ENCODE measurements around the gene MYOZ2.

The MYOZ2 gene

DNA sequence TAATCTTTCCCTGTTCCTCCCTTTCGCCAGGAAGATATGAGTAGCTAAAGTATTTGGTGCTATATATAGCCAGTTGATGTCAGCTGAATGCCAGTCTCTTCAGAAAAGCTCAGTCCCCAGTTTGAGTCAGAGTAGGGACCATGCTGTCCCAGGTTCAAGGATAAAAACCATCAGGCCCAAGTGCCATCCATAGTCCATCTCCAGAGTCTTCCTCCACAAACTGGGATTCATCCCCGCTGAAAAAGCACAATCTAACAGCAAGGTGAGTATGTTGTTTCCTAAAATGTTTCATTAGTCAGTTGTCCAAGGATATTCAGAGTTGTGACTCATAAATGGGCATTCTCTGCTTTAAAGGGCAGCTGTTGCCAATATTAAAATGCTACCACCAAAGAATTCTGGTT is at the start of gene MYOZ2:
TSS of gene MYOZ2 (plus strand) at position 112 of the 401 bp plus-strand sequence. CDS start 694 bp downstream, outside the sequence.
- no peak for DNase-seq

DNA sequence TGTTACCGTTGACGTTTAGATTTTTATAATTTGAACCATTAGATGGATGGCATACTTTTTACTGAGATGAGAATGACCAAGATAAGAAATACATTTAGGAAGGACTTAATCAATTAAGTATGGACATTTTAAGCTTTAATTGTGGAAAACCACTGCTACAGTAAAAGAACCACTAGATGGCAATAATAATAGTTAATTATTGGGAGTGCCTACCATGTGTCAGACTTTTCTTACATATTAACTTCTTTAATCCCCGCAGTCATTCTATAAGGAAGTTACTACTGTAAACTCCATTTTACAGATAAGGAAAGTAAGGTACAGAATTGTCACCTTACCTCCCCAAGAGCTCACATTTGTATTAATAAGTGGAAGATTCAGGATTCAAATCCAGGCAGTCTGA is 48.5 kb upstream of the MYOZ2 start:
- DNase-seq, result no peak

DNA sequence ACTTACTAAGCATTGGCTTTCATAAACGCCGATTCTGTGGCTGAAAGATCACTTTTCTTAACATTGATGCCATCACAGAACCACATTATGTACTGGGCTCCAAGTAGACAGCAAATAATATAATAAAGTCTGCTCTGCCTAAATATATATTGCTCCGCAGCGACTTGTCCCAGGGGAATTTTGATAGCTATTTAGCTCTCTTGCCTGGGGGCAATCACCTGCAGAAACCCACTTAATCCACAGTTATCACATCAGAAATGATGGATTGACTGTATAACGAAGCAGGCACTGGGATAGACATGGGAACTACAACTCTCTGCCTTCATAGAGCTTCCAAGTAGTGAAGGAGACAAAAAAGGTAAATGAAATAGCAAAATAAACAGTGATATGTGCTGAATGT is 48.0 kb upstream of the MYOZ2 start:
- no peak for DNase-seq

DNA sequence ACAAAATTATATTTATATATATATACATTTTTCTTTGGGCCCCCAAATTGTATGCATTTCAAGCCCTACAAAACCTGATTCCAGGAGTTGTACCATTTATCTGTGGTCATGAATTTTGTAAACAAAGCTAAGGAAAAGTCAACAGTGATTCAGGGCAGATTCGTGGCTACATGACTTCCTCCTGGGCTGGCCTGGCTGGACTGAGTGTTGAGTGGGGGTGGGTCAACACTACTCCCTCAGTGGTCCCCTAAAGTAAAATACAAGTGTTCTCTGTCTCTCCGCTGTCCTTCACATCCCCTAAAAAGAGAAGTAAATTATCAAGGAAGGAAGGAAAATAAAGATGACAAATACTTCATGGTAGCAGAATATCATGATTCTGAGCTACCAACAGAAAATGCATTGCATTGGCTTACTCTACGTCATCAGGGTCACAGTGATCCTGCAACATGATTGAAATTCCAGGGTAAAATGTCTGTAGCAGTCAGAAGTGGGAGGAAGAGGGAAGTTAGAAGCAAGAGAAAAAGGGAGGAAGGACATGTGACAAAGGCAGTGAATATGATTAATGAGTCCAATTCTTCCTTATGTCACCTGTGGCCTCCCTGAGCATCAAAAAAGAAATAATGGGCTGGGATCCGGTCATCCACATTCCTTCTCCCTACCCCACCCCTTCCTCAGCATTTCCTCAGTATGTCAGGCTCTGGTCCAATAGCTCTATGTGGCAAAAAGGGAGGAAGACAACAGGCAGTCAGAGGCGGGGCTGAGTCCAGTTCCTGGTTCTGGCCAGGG is 42.4 kb upstream of the MYOZ2 start:
- no peak for DNase-seq

DNA sequence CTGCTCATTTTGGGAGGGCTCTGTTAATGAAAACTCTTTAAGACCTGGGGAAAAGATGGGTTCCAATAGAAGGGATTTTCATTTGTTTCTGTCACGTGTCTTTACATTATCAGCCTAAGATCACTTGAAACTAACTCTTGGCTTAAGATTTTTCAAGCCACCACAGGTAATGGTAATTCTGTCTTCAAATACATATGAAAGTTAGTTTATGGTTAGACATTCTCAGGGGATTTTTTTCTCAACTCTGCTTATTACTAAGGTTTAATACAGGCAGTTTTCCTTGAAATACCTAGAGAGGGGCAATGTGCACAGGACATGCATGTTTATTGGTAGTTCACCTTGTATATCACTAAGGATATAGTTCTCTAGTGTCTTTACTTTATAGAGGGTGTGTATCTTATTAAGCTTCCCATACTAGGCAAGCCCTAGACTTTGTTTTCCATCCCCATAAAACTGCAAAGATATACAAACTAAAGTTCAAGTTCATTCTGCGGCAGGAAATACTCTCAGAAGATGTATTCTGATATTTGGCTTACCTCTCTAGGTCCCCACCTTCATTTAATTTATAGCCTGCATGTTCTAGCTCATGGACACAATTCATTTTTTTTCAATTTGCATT is 38.2 kb upstream of the MYOZ2 start:
- DNase-seq, result no peak

DNA sequence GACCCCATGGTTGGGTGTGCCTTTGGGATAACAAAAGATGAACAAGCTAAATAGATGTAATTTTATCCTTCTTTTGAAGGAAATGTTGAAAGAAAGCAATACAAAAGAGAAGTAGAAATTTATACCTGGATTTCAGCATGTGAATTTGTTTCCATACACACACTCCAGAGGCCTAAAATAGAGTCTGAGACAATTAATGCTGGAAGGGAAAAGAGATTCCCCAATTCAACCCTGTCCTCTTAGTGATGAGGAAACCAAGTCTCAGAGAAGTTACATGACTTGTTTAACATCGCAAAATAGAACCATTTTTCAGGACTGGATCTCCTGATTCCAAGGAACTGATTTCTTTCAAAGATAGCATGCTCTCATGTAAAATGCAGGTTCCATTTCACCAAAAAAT is 37.3 kb upstream of the MYOZ2 start:
- DNase-seq, result no peak

DNA sequence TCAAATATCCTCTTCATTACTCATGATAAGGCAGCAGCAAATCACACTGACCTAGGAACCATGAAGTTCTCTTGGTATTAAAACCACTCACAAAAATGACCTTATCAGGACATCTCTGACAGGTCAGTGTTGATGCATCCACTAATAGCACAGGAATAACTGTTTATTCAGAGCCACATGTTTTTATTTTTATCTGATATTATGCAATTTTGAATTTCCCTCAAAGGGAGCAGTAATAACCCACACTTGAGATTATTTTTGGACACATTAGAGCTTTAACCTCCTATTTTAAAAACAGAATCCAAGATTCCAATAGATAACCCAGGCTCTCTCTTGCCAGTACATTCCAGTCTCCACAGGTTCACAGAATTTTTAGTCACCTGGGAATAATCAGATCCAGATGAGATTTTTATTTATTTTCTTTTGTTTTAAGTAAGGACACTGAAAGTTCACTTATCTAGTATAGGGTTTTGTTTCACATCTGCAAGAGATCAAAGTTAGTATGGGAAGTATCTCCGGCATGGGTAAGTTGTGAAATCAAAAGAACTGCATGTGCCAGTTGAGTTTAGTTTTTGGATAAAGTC is 36.3 kb upstream of the MYOZ2 start:
- DNase-seq, result no peak

DNA sequence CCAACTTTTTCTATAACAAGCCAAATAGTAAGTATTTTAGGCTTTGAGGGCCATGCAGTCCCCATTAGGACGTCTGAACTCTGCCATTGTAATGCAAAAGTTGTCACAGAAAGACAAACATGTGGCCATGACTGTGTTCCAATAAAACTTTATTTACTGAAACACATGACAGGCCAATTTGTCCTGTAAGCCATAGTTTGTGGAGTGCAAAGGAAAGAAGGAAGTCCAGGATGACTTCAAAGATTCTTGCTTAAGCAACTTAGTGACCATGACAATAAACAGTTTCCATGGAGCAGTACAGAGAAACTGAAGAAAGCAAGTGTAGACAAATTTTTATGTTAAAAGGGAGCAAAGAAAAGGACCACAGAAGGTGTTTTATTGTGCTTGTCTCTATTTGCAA is 35.0 kb upstream of the MYOZ2 start:
- no peak for DNase-seq

DNA sequence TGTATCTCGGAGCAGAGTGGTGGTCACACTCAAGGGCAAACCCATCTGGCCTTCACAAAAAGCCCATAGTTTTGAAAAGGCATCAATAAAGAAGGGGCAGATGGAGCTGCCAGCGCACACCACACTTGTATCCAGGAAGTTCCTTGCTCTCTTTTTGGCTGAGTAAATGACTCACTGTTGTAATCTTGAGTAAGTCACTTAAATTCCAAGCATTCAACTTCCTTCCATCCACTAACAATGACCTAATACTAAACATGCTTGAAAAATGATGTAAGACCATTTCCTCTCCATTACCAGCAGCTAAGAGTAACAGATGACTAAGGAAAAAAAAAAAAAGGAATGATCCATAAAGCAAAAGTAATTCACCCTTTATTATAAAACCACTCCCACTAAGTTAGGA is 32.4 kb upstream of the MYOZ2 start:
- DNase-seq, result no peak

DNA sequence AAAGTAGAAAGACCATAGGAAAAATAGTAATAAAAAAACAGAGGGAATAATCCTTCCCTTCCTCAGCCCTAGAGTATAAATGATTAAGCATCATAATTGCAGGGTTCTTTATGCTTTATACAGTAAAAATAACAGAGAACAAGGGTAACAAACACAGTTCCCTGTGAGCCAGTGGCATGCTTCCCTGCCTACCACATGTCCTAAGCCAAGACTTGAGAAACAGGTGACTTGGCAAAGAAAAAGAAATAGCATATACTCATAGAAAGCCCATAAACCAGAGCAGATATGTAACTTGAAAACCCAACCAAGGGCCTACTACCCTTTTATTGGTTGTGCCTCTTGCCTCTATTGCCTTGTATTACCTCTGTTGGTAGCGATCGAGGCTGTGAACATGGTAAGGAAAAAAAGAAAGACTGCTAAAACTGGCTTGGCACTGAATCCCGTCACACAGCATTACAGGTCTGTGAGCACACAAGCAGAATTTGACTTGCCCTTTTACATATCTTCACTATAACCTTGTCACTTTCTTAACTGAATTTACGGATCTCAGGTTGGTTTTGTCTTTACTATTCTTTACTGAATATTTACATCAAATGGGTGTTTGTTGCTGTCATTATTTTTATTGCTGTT is 30.9 kb upstream of the MYOZ2 start:
- DNase-seq, result no peak

DNA sequence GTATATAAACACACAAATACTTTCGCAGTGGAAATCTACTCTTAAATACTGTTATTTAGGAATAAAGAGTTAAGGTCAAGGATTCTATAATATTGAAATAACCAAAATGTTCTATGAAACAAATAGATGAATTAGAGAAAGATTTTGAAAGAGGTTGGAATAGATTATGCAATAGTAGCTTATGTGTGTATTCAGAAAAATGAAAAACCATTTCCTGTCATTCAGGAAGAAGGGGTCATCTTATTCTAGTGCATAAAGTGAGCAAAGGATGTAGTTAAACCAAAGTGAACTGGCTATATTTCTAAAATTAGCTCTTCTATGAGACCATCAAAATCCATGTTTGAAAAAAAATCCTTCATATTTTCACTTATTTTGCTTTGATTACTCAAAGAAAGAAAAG is 30.0 kb upstream of the MYOZ2 start:
- DNase-seq, result no peak

DNA sequence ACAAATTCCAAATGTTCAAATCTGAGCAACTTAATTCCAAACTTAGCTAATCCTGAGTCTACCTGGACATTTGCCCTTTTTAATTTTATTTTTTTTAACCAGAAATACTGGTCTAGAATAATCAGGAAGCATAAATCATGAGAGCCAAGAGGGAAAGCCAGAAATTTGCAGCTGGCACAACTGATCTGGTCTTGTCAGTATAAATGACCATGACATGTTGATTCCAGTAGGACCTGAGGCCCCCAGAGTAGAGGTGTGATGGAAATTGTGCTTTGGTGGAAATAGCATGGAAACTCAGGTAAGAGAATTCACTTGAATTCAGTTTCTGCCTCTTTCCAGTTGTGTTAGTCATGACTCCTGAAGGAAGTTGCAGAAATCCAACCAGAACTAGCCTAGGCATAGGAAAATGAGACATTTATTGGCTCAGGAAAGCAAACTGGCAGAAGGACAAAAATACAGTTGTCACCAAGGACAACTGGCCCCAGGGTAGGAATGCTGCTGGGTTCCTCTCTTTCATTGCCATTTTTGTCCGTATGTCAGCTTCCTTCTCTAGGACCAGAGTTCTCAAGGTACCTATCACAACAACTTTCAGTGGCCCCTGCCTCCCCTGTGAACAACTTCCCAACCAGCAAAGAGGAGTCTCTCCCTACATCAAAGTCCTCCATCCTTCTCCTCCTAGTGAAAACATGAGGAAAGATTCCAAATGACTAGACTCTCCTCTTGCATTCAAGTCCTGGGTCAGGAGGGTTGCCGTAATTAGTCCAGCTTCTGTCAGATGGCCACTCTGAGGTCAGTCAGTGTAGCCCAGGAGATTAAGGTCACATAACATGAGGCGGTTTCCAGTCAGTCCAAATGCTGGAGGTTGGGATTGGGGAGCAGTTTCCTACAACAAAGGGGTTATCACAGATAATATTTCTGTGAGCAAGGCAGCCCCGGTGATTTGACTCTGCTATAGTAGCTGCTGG is 29.3 kb upstream of the MYOZ2 start:
- no peak for DNase-seq

DNA sequence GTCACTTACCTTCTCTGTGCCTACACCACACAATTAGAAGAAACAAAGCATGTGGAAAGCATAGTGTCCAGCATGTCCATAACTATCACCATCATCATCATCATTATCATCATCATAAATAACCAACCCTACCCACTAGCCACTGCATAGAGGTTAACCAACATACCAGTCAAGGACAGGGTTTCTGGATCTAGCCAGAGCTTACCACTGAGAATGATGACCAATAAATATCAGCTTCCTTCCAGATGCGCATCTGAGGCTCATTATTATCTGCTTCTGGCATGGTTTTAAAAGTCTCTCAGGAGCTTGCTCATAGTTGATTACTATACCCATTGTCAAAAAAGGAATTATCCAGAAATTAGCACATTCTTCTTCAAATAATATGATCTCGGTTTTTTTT is 25.5 kb upstream of the MYOZ2 start:
- no peak for DNase-seq

DNA sequence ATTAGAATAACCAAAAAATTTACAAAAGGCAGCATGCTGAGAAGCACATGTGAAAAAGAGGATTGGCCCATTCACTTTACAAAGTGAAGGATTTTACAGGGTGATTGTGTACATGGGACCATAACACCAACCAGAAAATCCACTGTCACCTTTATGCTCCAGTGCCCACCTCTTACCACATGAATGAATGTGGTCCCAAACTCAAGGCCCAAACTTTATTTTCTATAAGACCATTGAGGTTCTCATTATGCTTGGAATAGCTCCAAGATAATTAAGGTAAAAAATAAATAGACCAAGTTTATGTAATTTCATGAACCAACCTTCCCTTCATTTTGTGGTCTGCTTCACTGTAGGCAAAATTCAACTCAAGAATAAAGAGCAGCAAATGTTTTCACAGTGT is 24.3 kb upstream of the MYOZ2 start:
- DNase-seq, result no peak

DNA sequence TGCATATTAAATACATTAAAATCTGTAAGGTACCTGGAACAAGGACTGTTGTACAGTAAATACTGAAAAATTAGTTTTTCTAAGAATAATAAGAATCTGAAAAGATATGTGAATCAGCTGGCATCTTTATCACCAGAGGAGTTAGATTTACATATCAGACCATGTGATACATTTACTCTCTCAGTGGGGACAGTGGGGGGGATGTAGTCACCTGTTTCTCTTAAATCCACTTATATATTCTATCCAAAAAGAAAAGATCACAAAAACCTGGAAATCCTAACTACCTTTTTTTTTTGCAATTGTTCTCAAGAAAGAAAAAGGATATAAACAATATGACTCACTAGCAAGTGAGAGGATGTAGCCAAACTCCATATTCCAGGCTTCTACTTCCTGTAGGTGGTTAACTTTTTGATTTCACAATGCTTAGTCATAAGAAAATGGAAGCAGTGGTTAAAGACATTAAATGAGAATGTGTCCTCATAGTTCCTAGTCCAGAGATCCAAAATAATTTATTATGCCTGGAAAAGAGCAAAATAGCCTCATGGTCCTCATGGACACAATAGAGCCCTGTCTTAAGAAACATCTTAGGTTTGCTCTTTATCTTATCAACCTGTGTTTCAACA is 22.5 kb upstream of the MYOZ2 start:
- DNase-seq, result no peak

DNA sequence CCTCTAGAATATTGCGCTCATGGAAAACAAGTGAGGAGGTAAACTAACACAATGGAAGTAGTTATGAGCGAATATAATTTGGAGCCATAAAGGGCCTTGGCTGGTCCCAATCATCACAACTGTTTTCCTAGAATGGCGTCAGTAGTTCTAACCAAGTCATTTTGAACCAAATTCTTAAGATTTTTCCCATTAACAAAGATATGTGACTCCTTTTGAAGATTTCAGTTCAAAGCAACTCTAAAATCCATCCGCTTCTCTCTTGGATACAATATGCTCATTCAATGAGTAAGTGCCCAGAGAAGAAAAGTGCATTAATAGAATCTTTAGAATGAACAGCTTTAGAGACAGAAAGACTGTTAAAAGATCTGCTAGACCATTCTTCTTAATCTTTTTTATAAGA is 19.6 kb upstream of the MYOZ2 start:
- no peak for DNase-seq

DNA sequence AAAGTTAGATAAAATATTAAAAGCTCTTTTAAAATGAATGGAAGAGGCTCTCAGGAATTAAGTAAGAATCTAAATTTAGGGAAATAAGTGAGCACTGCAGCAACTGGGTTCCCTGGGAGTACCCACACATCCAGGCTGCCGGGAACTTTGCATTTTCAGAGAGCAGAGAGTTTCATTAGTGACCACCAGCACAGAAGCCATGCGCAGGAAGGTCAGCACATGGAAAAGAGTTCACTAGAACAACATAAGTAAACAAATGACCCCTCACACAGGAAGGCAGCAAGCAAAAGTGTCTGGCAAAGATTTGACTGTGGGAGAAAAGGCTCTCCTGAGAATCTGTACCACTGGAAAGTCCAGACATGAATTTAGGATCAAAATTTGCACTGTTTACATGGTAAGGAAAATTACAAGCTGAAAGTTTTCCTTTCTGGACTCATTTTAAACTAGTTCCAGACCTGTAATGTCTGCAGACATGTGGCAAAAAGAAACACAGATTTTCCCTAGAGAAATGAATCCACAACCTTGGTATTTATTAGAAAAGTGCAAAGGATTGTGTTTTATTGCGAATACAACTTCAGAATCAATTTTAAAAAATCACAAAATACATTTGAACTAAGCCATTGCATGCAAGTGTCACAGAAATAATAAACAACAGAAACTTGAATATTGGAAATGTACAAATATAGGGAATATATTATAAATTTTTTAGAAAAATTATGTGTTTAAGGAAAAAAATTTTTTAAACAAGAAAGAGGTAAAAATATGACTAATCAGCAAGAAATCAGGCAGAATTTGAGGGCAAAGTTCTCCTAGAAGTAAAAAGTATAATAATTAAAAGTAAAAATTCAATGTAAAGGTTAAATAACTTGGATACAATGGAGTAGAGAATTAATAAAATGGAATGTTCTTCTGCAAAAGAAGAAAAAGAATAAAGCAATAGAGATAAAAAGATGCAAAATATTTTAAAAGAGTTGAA is 18.4 kb upstream of the MYOZ2 start:
- DNase-seq, result no peak

DNA sequence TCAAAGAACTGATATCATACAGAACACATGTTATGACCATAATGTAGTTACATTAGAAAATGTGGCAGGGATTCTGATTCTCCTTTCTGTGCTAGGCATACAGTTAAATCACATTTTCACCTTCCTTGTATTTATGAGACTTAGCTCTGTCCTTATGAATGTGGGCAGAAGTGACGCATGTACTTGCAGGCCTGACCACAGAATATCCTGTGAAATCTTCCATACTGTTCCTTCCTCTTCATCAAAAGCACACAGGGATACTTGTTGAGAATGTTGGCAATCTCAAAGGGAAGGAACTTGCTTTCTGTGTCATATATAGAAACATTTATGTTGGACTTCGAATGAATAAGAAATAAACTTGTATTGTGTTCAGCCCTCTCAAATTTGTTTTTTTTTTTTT is 17.2 kb upstream of the MYOZ2 start:
- DNase-seq, result no peak

DNA sequence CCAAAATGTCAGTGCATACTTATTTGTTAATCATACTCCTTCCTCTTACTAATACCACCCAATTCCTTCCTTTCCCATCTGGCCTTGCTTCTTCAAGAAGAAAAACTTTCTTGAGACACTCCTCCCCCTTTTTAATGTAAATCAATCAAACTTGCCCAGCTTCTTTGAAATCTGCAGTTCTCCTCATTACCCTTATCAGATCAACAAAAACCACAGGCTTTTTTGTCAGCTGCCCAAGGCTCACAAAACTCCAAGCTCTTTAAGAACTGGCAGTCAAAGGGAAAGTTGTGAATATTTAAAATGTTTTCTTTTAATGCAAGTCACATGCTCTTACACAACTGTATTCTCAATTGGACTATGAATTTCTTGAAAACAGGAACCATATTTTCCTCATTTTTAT is 11.3 kb upstream of the MYOZ2 start:
- no peak for DNase-seq

DNA sequence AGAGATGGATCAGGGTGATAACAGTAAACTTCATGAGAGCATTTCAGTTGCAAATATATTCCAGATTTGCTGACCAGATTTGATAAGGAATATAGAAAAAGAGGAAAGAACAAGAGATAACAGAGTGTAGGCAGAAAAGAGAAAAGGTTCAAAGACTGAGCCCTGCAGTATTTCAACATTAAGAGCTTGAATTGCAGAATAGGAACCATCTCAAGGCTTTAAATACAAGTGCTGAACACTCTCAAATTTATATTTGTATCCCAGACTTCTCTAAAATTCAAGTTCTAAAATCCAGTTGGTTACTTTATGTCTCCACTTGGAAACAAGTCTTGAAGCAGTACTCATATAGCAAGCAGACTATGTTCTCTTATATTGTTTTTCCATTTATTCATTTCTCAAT is 9.7 kb upstream of the MYOZ2 start:
- no peak for DNase-seq

DNA sequence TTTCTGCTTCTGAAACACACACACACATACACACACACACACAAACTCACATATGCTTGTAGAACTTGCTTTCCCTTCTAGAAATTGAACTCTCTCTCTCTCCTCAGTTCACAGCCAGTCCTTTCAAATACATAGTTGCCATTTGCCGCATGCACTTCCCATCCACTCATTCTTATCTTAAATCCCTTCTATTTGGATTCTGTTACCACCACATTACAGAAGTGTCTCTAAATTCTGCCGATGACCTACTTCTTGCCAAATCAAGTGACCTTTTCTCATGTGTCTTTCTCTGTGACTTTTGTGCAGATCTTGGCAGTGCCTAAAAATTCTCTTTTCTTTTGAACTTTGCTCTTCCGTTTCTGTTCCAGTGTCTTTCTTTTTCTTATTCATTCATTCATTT is 7.5 kb upstream of the MYOZ2 start:
- DNase-seq, result no peak
